Measurements from ENCODE around the gene DNAH10.

GRCh38 chr12:123734268-123734667, 27.8 kb upstream of the DNAH10 start:
- TF ChIP-seq CTCF (conservative IDR thresholded peaks at IDR 0.05; ENCODE audit: low read depth, low read length) (no peak), CEBPB (IDR thresholded peaks at IDR 0.05; ENCODE audit: low read depth, low read length) (no peak), USF2 (IDR thresholded peaks at IDR 0.05; ENCODE audit: low read depth, low read length) (no peak)
